Measurements from ENCODE around the gene PPM1D. TPM values are rescaled to one million over a fixed set of nuclear protein-coding genes. Genes with fewer than 3 reads are reported as not detected.
A peak's percentile ranks its signal among the peaks of the same experiment; 100 is the strongest.

The PPM1D gene
- total and polyA plus RNA-seq, 2 experiments from 2014 or later, result 18.3 to 18.6 TPM

GRCh38 chr17:60699090-60699489 is 99.1 kb downstream of the PPM1D start:
- H3K4me3 ChIP-seq, result no peak overlapping the region
- H4K20me1 ChIP-seq (ENCODE audit: insufficient read depth, poor library complexity, severe bottlenecking), result no peaks in the 10 kb centered on the region
- no peaks in the 10 kb centered on the region for H3K4me1 ChIP-seq (ENCODE audit: insufficient read depth)
- H3K79me2 ChIP-seq, result no peaks in the 10 kb centered on the region
- TF ChIP-seq EZH2phosphoT487 (IDR thresholded peaks at IDR 0.05; ENCODE audit: low read depth, severe bottlenecking, unreplicated experiment), result no peak
- TF ChIP-seq EZH2 (IDR thresholded peaks at IDR 0.05; ENCODE audit: borderline replicate concordance), result no peak
- TF ChIP-seq CTCF (IDR thresholded peaks at IDR 0.05; ENCODE audit: poor library complexity), result no peak
- no peaks in the 10 kb centered on the region for H3K9me3 ChIP-seq (ENCODE audit: low read depth)
- H3K4me2 ChIP-seq, result no peak overlapping the region
- no peaks in the 10 kb centered on the region for H3K27me3 ChIP-seq
- no peak overlapping the region for H3K27ac ChIP-seq
- H3K9me2 ChIP-seq (replicated peaks; ENCODE audit: insufficient read depth), result no peaks in the 10 kb centered on the region
- WGBS (ENCODE audit: low lambda C conversion rate, missing lambda C conversion rate), result 98% methylated on average over 3 of the region's 3 CpGs
- no peak overlapping the region for H2AFZ ChIP-seq
- DNase-seq (ENCODE audit: low spot score), result no peak
- H3K36me3 ChIP-seq (replicated peaks; ENCODE audit: insufficient read depth, low read depth), result no peaks in the 10 kb centered on the region

- no peak for TF ChIP-seq EZH2phosphoT487 (IDR thresholded peaks at IDR 0.05; ENCODE audit: low read depth, severe bottlenecking, unreplicated experiment)
- no peak for TF ChIP-seq CTCF (IDR thresholded peaks at IDR 0.05; ENCODE audit: poor library complexity)
- no peak for TF ChIP-seq EZH2 (IDR thresholded peaks at IDR 0.05; ENCODE audit: borderline replicate concordance)
- Histone ChIP-seq H3K9me3 (ENCODE audit: low read depth) (no peaks in the 10 kb centered on the region), H3K4me1 (ENCODE audit: insufficient read depth) (no peaks in the 10 kb centered on the region), H3K4me3 (no peak overlapping the region), H3K9me2 (replicated peaks; ENCODE audit: insufficient read depth) (no peaks in the 10 kb centered on the region), H3K27me3 (no peaks in the 10 kb centered on the region), H4K20me1 (ENCODE audit: insufficient read depth, poor library complexity, severe bottlenecking) (no peaks in the 10 kb centered on the region), H2AFZ (no peak overlapping the region), H3K36me3 (replicated peaks; ENCODE audit: insufficient read depth, low read depth) (no peaks in the 10 kb centered on the region), H3K4me2 (peak overlapping the region; percentile 39), H3K27ac (no peak overlapping the region), H3K79me2 (no peaks in the 10 kb centered on the region)
- DNase-seq (ENCODE audit: low spot score), result no peak
- 29% methylated on average over 3 of the region's 3 CpGs for WGBS (ENCODE audit: low lambda C conversion rate, missing lambda C conversion rate)
These were observed 104.2 kb downstream of the PPM1D start for GRCh38 chr17:60704170-60704569.

GRCh38 chr17:60712675-60713074 is 112.7 kb downstream of the PPM1D start:
- WGBS (ENCODE audit: low lambda C conversion rate, missing lambda C conversion rate), result 56% methylated on average over 2 of the region's 2 CpGs

More at GRCh38 chr17:60712675-60713074, 112.7 kb downstream of the PPM1D start:
- Histone ChIP-seq H3K4me2 (no peak overlapping the region), H3K27me3 (no peaks in the 10 kb centered on the region), H3K9me3 (ENCODE audit: low read depth) (no peaks in the 10 kb centered on the region), H3K79me2 (no peaks in the 10 kb centered on the region), H4K20me1 (ENCODE audit: insufficient read depth, poor library complexity, severe bottlenecking) (no peaks in the 10 kb centered on the region), H3K9me2 (replicated peaks; ENCODE audit: insufficient read depth) (no peaks in the 10 kb centered on the region), H3K4me1 (ENCODE audit: insufficient read depth) (no peaks in the 10 kb centered on the region), H3K4me3 (no peak overlapping the region), H3K27ac (peak overlapping the region; percentile 22), H3K36me3 (replicated peaks; ENCODE audit: insufficient read depth, low read depth) (no peaks in the 10 kb centered on the region), H2AFZ (no peak overlapping the region)
- TF ChIP-seq CTCF (IDR thresholded peaks at IDR 0.05; ENCODE audit: poor library complexity) (no peak), EZH2phosphoT487 (IDR thresholded peaks at IDR 0.05; ENCODE audit: low read depth, severe bottlenecking, unreplicated experiment) (no peak), EZH2 (IDR thresholded peaks at IDR 0.05; ENCODE audit: borderline replicate concordance) (no peak)
- peak; percentile 10 for DNase-seq (ENCODE audit: low spot score)
